ENCODE results near the gene SKAP2.

SKAP2 gene, protein sequence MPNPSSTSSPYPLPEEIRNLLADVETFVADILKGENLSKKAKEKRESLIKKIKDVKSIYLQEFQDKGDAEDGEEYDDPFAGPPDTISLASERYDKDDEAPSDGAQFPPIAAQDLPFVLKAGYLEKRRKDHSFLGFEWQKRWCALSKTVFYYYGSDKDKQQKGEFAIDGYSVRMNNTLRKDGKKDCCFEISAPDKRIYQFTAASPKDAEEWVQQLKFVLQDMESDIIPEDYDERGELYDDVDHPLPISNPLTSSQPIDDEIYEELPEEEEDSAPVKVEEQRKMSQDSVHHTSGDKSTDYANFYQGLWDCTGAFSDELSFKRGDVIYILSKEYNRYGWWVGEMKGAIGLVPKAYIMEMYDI

DNA sequence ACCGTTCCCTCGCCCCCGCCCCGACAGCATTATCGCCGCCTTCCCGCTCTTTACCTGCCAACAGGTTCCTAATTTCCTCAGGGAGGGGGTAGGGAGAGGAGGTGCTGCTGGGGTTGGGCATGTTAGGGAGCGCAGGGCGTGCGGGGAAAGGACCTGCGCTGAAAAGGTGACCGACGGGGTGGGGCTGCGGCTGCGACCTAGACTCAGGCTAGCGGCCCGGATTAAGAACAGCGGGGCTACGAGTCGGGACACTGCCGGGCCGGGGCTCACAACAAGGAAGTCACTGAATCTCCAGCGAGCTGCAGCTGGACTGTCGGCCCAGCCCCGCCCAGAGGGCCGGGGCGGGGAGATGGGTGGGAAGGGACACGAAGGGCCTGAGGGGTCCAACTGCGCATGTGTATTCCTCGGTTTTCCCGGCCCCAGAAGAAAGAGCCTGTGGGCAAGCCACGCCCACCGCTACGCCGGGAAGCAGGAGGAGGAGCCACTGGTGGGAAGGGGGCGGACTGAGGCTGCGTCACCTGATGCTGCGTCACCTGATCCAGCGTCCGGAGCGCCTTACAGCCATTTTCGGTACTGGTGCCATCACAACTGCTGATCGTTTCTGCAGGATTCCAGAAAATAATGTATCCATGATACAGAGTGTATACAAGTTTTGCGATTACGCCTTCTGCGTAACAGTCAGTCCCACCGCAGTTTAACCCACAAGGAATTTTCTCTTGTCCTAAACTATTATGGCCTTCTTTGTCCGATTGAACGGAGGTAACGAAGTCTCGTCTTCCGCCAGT is at the start of gene SKAP2:
SKAP2 (minus strand) TSS at position 282 of the 785 bp plus-strand sequence; CDS start at position 121, 161 bp downstream.
- peak; percentile 98 for DNase-seq (ENCODE audit: low spot score)

DNA sequence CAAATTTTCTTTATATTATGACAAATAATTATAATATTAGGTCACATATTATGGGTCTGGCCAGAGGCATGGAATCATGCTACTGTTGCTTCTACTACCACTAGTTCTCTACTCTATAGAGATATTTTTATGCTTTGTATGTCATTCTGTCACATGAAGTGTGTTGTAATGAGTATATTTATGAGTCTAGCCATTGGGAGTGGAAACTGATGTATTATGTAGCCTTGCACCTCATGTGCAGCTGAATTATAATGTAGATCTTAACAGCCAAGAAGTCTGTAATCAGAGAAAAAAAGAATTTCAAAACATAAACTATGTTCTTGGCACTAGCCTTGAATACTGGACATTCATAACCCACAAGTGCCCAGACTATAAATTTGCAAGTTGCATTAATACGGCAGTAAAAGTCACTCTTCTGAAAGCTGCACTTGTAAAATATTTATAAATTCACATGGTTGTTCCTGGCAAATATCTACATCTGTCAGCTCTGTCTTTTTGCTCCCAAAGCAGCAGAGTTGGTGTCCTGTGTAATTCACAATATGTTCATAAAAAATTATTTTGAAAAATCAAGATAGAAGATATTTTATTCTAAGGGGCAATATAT is 48.6 kb upstream of the SKAP2 start:
- no peak for DNase-seq (ENCODE audit: low spot score)

DNA sequence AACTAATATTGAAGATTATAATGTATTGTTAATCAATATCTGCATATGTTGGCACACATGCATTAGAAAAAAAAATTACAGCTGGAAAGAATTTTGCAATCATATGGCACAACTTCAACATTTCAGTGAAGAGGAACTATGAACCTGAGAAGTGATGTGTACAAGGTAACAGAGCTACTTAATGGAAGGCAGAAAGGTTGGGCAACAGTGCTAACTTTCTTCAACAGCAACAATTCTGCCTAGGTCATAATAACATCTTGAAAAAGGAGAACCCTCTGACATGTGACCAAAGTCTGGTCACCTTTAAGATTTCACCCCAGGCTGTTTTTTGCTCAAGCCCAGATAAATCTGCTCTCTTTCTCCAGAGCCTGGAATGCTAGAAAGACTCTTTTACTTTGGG is 47.9 kb upstream of the SKAP2 start:
- no peak for DNase-seq (ENCODE audit: low spot score)

DNA sequence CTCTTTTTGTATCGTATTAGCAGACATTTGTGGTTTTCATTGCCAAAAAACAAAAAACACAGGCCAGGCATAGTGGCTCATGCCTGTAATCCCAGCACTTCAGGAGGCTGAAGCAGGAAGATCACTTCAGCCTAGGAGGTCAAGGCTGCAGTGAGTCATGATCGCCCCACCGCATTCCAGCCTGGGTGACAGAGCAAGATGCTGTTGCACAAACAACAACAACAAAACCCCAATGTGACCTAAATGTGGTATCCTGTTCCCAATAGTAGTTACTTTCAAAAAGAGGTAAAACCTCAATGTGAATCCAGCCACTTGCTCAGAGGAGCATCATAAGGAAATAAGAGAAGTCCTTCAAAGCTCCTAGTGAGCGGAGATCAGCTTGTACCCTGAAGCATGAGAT is 45.8 kb upstream of the SKAP2 start:
- no peak for DNase-seq (ENCODE audit: low spot score)

DNA sequence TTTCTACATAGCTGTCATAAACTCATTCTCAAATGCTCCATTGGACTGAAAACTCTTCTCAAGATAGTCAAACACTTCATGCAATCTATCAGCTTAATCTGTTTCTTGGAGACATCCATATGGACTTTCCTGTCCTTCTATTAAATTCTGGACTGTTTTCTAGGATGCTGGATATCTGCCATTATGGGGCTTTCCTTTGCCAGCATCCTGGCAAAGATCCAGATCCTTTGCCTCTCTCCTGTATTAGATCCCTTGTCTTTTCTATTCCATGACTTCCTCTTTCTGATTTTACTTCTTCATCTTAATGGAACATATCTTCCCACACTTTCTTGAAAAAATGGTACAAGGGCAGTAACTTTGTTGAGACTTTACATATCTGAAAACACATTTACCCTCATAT is 35.9 kb upstream of the SKAP2 start:
- no peak for DNase-seq (ENCODE audit: low spot score)

DNA sequence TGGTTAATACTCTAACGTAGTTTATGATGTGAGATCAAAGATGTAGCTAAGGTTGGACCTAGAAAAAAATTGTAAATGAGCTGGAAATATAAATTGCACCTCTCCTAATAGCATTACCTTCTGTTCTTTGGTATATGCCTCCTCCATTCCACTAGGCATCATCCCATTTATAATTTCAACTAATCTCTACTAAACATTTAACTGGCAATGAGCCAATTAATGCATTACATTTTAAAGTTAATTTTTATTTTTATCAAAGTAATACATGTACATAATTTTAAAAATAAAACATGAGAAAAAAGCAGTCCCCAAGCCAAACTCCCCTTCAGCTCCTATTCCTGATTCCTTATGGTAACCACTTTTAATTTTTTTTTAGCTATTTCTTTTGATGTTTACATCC is 35.1 kb upstream of the SKAP2 start:
- no peak for DNase-seq (ENCODE audit: low spot score)

DNA sequence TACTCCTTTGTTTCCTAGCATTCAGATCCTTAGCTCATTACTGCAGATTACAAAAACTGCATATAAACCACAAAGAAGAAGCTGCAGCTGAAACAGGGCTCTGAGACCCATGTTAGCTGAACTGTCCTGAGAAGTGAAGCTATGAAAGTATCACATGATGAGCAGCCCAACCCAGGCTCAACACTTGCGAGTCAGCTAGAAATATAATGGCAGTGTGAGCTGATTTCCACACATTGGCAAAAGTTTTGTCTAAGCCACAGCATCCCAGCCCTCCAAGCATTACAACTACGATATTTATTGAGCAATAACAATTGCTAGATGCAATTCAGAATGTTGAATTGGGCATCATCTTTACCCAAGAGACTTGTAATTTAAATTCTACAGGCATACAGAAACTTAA is 34.5 kb upstream of the SKAP2 start:
- DNase-seq (ENCODE audit: low spot score): no peak

DNA sequence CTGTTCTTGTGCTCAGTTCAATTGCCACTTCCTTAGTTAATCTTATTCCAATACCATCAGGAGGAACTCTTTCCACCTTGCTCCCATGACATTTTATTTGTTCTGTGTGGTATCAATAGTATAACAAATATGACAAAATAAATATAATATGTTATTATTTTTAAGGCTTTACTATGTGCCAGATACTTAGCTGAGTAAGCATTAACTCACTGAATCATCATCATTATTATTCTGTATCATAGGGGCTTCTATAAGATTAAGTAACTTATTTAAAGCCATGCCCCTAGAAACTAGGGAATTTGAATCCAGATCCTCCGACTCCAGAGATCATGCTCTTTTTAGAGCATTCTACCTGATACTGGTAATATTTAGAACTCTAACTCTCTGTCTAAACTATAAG is 33.5 kb upstream of the SKAP2 start:
- no peak for DNase-seq (ENCODE audit: low spot score)

DNA sequence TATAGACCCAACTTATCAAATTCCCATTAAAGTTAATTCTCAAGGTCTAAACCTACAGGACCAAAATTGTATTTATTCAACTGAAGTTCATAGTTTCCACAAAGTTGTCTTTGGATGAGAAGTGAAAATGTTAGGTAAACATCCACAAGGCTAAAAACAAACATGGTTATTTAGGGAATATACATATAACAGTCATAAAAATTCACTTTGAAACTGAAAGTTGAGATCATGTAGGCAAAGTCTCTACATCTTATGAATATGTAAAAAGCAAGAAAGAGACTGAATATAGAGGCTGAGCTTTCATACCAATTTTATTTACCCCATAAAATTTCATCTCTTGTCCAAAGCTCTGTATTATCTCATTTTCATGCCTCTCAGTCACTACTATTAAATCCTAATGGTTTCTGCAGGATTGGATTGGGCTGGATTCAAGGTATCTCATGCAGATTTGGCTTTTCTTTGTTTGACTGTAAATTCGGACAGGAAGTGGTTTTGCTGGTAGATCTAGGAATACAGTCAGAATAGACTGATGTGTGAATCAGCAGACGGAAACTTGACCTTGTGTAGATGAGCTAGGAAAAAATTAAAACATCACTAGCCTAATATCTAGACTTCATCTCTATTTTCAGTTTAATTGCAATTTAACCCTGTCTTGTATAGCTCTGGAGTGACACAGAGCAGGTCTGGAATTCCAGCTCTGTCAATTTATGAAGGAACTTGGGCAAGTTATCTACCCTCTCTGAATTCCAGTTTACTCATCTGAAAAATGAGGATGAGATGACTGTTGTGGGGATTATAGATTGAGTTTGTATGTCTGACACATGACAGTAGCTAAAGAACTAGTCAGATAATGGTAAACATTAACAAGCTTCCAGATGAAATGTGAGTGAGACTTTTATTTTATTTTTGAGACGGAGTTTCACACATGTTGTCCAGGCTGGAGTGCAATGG is 27.3 kb upstream of the SKAP2 start:
- DNase-seq (ENCODE audit: low spot score): no peak

DNA sequence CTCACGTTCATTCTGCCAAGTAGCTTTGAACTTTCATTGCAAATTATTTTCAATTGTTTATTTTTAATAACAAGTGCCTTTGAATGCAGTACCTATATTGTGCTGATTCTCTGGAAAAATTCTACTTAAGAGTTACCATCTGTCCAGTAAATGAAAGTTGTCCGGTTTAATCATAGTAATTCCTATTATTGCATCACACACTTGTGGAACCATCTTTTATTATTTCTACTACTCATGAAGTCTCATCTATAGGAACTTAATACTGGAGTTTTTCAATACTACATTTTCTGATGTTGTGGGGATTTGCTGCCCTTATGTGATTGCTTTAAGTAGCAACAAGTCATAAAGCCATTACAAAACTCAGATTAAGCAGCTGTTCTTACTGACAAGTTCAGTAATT is 16.5 kb upstream of the SKAP2 start:
- DNase-seq (ENCODE audit: low spot score): no peak

DNA sequence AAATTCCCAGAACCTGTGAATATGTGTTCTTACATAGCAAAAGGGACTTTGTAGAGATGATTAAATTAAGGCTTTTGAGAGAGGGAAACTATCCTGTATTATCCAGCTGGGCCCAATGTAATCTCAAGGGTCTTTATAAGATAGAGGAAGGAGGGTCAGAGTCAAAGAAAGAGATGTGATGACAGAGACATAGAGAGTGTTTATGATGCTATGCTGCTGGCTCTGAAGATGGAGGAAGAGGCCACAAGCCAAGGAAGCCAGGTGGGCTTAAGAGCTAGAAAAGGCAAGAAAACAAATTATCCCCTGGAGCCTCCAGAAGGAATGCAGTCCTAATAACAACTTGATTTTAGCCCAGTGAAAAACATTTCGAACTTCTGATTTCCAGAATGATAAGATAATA is 15.3 kb upstream of the SKAP2 start:
- no peak for DNase-seq (ENCODE audit: low spot score)

DNA sequence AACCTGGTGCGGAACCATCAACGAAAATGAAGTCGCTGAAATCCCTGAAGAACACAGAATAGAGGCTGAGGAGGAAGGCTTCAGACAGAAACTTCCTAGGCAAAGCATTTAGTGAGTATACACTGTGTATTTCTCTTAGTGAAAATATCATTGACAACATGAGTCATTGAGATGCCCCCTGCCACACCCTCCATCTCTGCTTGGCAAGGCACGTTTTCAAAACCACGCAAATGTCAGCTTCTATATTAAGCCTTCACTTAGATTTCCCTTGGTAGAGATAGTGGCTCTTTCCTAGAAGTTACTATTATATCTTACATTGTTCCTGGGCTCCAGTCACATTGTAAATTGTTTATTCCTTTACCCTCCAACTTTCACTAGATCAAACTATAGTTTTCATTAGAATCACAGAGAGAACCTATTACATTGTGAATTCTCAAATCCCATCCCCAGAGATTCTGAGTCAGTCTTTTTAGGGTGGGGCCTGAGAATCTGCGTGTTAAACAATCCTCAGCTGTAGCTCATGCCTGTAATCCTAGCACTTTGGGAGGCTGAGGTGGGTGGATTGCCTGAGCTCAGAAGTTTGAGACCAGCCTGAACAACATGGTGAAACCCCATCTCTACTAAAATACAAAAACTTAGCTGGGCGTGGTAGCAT is 4.6 kb upstream of the SKAP2 start:
- no peak for DNase-seq (ENCODE audit: low spot score)

DNA sequence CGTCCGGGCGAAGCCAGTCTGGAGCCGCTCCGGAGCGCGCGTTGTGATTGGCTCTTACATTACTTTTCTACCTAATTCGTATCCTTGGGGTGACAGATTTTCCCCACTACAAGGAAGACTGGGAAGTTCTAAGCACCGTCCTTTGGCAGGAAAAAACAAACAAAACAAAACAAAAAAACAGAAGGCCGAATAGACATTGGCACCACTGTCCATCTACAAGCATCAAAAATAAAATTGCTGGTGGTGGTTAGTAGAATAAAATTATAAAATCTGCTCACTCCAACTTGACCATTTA is 651 bp upstream of the SKAP2 start:
- DNase-seq (ENCODE audit: low spot score): peak; percentile 79

DNA sequence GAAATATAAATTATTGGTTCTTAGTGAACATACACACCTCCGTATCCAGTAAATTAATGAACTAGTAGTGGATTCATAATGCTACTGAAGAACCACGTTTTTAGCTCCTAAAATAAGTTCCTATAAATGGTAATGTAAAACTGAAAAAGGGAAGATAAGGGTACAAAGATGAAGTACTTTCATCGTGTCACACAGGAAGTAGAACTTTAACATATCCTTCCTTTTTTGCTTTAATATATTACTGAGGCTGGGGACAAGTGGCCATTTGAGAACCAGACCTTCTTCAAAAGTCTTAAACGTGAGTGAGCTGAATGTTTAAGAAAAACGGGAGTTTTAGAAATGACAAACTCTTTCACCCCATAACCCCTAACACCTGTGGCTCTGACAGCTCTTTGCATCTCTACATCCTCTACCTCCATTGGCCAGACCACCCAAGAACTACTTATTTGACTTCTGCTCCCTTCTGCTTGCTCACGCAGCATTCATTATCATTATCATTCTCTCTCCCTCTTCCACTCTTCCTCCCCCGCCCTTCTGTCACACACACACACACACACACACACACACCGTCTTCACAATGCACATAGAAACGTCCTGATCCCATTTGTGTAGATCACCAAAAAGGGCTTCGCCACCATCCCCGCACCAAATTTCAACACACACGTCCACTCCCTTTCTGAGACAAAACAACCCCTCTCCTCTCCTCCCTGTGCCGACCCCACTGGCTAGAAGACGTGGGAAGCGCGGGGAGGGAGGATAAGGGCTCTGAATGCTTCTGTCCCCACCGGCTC is 677 bp downstream of the SKAP2 start:
- no peak for DNase-seq (ENCODE audit: low spot score)

DNA sequence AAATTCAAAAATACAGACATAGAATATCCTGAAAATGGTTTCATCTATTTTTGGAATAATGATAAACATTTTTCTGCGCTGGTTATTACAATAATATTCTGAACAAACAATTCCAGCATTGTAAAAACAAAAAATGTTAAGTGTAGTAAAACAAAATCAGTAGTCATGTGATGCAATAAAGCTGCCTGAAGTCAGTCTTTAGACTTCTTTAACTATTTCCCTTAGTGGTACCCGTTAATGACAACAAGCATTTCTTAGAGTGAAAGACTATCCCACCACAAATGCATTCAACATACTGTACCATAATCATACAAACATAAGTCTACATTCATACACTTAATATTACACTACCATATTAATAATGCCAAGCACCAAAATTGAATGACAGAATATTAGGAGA is 1.6 kb downstream of the SKAP2 start:
- DNase-seq (ENCODE audit: low spot score): no peak

DNA sequence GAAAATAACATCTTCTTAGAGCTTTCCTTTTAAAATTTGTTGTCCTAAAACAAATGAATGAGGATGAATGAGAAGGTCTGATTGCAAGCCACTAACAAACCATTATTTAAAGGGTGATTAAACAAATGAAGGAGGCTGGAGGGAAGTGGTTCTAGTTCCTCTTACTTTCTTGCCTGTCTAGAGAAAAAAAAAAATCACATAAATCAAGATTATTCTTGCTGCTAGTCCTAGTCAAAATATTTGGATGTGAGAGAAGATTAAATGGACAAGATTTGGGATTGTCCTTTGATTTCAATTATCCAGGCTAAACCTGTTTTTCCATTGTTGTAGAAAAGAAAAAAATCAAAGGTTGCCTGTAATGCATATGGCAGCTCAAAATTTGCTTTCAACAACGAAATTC is 3.3 kb downstream of the SKAP2 start:
- DNase-seq (ENCODE audit: low spot score): no peak

DNA sequence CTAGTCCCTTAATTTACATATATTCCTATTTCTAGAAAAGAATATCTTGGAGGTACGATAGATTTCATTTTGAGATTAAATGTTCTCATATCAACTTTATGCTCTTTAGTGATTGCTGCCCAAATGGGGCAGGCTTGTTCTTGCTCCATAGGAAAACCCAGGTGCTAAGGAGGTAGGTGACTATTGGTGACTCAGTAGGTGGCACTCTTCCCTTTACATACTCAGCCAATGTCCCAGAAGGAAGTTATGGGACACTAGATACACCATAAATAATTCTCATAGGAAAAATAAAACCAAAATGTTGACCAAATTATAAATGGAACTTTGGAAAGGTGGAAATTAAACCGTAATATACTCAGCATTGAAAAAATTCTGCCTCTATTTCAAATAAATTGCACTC is 4.0 kb downstream of the SKAP2 start:
- peak; percentile 15 for DNase-seq (ENCODE audit: low spot score)

DNA sequence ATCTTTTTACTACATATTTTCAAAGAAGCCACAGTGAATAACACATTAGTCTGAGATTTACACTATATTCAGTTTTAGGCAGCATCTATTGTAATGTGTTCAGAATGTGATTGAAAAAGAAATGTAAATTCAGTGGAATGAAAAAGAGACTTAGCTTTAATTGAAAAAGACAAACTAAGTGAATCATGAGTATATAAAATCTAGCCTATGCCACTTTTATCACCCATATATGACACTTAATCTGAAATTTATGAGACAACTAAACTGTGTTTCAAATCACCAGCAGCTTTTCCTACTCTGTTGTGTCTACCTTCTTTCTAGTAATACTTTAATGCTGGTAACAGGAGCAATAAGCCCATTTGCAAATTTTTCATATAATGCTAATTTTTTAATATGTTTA is 4.7 kb downstream of the SKAP2 start:
- no peak for DNase-seq (ENCODE audit: low spot score)

DNA sequence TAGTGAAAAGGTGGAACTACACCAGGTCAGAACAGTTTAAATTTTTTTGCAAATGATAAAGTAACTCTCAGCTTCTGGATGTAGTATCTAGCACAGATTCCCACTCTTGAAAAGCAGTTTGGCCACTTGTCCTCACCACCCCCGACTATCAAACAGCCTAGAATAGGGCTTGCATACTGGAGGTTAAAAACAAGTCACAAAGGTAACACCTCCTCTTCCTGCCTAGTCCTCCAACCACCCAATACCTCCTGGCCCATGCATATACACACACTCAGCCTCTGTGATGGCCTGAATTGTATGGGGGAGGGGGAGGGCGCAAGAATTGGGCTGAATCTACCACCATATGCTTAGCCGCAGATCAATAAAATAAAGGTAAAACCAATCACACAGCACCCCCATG is 5.7 kb downstream of the SKAP2 start:
- DNase-seq (ENCODE audit: low spot score): peak; percentile 9

DNA sequence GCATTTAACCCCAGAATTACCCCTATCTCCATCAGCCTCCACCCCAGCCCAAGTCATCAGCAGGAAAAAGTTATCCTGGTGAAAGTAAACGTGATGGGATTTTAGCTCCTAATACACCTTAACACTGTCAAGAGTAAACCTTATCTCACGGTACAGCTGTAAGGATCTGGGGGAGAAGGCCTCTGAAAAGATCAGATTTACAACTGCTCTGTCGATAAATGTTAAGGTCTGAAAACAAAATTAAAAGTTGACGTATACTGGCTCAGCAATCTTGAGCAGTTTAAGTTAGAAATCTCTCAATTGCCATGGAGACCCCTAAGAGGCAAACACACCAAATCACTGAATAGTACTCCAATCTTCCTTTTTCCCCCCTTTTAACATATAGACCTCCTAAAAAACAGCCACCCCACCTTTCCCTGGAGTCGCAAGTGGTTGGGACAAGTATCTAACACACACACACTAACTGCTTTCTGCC is 6.1 kb downstream of the SKAP2 start:
- peak; percentile 7 for DNase-seq (ENCODE audit: low spot score)

Data from iPS-NIHi11 (cell line).